Urothelium cell line (cell line): ENCODE data around the gene PHOX2B.

Source experiments
- DNase-seq: peaks from one replicate; pipeline ENCODE4 v3.0.0; 2011; ENCODE audit warnings: low spot score, mixed read lengths
- FAIRE-seq: peaks from 2 replicates; lab custom pipeline; 2011; peaks lifted over from hg19 to GRCh38; lab: Jason Lieb, UNC

Gene PHOX2B

DNA sequence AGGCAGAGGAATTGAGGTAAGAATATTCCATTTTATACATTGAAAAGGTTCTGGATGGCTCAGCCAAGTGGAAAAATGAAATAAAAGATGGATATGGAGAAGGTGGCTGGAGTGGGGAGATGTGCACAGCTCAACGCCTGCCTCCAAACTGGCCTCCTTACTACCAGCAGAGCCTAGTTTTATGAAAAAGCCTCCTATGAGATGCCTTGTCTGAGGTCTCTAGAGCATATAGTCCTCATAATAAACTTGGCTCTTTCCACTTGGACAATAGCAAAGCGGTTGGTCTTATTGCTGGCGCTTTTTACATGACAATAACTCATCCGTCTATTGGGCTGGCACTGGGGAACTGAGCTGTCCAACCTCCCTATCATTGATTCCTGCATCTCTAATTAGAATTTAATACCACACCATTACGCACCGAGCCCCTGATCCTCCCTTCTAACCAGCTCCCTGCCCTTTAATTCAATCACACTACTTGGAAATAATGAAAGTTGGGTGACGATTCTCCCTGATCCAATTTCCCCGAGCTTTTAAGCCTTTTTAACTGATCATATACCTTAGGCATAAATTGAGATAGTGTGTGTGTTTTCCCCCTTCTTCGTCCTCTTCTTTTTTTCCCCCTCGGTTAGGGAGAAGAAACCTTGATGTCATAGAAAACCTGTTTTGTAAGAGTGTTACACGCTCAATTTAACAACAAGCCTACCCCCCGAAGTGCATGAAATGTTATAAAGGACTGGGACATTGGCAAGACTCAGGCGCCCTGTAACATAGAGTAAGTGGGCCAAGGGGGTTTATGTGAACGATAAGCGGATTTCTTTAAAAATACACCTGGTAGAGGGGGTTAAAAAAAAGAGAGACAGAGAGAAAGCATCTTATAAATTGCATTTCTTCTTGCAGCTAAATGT, at the start of gene PHOX2B:
Gene PHOX2B, minus strand, starts transcription at position 155 of the 905 bp plus-strand sequence. Its CDS starts 115 bp downstream, at position 40.
- DNase-seq, result no peak
- no peak for FAIRE-seq

DNA sequence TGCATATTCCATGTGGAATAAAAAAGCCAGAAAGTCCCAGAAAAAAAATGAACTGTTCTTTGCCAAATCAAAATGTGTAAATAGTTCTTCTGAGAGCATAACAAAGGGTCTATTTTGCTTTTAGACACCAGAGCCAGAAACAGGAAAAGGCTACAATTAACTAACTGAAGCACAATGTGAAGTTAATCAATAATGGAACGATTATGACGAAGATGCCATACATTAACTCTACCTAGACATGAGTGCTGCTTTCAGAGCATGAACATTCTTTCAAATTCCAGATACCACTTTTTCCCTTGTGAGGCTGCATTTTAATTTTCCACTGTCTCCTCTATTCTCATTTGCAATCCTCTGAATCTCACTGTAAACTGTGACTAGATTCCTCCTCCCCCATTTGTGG, 48.7 kb upstream of the PHOX2B start:
- FAIRE-seq, result no peak
- no peak for DNase-seq

DNA sequence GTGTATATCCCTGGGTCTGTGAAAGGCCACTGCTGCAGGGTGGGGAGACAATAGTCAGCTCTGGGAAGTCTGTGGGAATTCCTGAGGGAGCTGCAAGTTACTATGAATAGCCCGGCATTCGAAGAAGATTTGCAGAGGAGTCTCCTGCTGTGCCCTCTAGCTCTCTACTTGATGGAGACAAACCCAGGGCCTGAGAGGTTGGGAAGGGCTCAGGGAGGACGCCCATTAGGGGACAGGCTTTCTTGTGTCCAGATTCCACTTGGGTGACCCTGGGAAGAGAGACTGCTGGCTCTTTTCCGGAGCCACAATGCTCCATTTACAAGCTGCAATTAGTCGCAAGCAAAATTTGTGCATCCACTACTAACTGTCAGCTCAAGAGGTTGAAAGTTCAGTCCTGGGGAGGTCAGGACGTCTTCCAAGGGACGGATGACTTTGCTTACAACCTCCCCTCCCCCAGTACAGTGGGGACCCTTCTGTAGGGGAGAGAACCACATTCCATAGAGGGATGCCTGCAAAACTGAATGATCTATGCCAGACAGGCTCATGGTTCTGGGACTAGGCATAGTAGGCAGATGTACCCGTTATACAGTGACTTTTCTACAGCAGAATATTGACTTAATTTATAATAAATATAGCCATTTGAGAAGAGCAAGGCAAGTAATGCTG, 48.2 kb upstream of the PHOX2B start:
- DNase-seq (no peak), FAIRE-seq (no peak)

DNA sequence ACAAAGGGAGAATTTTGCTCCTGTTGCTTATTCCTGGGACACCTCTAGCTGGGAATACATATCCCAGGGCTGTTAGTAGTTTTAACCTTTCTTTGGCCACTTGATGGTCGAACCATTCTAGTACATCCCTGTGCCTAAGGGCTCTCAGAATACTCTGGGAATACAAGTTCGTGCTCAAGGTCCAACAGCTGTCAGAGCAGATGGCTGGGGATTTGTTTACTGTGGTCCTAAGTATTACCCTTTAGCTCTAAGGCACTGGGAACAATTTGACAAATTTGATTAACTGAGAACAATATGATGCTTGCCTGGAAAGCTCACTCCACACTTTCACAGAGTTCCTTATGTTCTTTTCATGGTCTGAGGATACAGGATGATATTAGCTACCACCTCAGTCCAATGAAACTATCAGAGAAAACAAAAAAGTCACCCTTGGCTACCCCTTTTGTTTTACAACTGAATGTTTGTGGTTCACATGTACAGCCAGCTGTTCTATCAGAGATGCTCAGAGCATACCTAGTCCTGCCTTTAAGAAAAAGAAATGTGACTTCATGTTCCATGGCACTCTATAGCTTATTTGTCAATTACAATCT, 47.4 kb upstream of the PHOX2B start:
- FAIRE-seq, result peak; percentile 23
- DNase-seq, result no peak

DNA sequence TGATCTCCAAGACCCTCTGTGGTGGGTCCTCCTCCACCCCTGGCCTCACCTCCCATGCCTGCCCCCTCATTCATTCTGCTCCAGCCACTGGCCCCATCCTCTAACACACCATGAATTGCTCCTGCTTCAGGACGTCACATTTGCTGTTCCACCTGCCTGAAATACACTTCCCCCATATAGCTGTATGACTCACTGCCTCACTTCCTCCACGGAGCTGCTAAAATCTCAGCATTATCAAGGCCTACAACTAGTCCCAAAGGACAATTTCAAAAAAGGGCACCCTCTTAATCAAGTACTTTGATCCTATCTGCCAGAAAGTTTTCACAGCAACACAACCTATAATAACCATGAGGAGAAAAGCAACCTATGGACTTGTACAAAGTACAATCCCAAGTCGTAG, 43.6 kb upstream of the PHOX2B start:
- FAIRE-seq (no peak), DNase-seq (no peak)

DNA sequence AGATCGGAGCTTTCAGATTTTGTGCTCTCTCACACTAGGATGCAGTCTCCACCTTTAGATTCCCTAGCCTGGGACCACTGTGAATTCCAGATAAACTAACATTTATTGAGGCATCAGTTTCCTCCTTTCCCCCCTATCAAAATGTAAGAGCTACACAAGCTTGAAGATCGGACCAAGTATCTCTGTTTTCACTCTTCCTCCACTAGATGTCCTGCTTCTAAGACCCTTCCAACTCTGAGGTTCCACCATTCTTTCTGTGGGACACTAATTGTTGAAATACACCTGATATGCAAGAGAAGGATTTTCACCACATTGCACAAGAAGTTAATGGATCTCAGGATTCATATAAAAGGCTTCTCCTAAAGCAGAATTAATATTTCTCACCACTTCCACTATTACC, 43.0 kb upstream of the PHOX2B start:
- DNase-seq (no peak), FAIRE-seq (no peak)

DNA sequence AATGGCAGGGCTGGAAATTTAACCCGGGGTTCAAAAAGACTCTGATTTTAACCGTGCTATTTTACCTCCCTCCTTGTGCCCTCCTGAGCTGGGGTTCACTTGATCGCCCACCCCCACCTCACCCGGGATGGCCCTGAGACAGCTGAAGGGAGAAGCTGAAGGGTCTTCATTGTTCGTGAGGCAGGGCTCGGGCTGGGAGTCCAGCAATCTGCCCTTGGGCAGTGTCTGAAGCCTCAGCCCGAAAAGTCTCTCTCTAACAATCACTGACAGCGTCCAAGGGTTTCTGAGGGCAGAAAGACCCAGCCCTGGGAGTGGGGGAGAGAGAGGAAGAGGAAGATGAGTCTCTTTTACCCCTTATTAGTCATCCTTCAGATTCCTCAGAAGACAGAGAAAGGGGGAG, 39.4 kb upstream of the PHOX2B start:
- DNase-seq (no peak), FAIRE-seq (no peak)

DNA sequence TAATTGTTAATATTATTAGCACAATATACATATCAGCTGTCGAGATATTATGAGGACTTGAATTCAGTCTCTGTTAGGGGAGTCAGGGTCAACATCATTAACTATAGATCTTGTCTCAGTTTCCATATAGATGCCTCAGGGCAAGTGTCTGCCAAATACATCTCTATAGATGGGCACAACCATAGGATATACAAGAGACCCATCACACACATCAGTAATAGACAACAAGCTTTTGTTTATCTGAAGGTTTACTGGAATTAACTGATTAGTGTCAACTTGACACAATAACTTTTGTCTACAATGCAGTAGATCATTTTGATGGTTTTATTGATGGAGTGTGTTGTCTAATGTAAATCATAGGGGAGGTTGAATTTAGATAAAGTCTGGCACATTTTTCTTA, 37.1 kb upstream of the PHOX2B start:
- FAIRE-seq (no peak), DNase-seq (no peak)

DNA sequence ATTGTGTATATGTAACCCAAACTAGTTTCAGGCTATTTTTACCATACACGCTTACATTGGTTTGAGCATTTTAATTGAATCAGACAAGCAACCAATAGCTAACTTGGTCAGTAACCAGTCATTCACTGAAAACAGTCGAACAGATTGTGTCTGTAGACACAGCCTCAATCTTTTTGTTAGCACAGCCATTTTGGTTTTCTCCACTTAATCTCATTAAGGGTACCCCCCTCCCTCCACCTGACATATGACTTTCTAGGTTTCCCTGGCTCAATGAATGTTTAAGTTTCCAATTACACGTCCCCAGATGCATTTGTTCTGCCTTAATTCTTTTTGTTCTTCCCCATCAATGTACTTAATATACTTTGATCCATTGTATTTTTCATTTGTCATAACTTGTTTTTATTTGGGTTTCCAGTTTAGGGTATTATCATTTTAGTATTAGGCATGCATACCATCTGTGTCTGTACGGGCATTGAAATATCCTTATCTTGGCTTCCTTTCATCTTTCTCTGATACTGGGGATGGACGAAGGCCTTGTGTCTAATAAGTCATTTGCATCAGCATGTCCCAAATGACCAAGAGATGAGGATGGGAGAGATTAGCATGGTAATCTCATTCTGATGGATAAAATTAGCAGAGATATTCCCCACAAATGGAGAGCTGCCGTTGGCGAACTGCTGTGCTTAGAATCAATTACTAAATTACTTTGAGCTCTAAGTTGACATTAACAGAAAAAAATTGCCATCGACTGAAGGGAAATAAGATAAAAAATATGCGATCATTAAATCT, 35.9 kb upstream of the PHOX2B start:
- FAIRE-seq (no peak), DNase-seq (no peak)

DNA sequence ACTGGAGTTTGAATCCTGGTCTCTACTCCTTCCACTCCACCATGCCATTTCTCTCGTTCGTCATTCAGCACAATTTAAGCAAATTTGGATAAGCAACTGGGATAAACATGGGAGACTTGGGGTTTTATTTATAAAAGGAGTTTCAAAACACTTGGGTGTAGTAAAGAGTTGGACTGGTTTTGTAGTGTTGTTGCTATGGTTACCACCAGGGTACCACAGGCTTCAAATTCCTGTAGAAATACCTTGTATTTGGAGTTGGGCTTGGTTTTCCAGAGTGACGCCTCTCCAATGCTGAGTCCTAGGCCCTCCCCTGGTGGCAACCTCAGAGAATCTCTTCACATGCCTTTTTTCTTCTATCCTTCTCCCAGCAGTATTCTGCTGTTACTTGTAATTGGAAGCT, 27.9 kb upstream of the PHOX2B start:
- DNase-seq, result no peak
- no peak for FAIRE-seq

DNA sequence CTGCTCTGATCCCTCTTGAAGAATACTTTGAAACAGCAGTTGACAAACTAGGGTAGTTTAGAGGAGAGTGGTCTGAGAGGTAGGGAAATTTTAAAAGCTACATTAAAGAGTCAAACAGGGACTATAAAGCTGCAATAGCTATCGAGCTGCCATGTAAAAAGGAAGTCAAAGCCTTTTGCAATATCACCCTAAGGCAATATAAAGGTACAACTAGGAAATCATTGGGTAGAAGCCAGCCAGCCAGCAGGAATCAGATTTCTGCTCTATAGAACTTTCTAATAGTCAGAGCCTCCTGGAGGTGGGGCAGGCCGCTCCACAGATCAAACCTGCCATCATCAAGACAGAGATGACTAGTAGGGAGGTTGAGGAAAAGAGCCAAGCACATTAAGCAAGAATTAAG, 15.2 kb upstream of the PHOX2B start:
- DNase-seq (no peak), FAIRE-seq (no peak)

DNA sequence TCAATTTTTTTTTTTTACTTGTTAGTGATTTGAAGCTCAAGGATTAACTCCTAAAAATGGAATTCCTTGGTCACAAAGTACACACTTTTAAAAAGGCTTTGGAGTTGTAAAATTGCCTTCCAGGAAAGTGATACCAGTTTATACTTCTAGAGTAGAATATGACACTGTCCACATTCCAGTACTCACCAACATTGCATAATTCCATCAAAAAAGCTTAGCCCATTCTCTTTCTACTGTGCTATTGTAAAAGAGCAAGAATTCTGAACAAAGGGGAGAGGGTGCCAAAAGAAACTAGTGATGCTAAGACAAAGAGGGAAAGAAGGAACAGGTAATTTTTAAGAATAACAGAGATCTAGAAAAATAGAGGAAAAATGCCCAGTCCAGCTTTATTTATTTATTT, 10.4 kb upstream of the PHOX2B start:
- FAIRE-seq (no peak), DNase-seq (no peak)

DNA sequence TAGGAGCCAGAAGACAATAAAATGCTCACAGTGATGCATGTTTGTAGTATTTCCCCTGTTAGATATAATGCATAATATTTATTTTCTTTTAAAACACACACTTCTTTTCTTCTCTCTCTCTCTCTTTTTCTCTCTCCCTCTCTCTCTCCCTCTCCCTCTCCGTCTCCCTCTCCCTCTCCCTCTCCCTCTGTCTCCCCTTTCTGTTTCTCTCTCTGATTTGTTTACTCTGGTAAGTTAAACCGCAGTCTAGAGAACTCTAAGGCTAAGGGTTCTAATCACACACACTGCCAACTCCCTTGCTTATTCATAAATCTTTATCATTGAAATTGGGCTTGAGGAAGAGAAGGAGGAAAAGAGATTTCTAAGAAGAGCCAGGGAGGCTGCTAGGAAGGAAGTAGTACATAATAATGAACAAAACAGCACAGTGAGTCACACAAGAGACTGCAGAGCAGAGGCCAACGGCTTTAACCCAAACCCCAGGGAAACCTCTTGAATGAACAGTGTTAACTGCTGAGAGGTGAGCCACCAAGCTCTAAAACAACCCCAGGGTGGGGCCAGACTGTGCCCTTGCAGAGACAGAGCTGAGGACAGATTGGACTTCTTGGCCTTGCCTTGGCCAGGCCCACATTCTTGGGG, 9.1 kb upstream of the PHOX2B start:
- FAIRE-seq, result no peak
- DNase-seq, result peak; percentile 18

DNA sequence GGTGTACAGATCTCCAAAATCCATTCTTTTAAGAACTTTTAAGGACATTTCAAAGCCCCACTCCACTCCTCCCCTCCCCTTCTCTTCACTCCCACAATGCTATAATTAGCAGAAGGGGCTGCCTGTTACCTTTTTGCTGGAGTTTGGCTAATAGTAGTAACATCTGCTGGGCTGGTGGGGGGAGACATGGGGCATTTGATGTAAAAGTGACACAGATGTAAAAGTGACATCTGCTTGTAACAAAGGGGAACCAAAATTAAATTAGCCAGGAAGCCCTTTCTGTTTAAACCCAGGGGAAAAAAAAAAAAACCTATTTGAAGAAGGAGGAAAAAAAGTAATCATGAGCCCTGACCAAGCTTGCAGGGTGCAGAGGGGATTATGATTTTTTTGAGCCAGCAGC, 5.4 kb upstream of the PHOX2B start:
- no peak for FAIRE-seq
- DNase-seq, result no peak

DNA sequence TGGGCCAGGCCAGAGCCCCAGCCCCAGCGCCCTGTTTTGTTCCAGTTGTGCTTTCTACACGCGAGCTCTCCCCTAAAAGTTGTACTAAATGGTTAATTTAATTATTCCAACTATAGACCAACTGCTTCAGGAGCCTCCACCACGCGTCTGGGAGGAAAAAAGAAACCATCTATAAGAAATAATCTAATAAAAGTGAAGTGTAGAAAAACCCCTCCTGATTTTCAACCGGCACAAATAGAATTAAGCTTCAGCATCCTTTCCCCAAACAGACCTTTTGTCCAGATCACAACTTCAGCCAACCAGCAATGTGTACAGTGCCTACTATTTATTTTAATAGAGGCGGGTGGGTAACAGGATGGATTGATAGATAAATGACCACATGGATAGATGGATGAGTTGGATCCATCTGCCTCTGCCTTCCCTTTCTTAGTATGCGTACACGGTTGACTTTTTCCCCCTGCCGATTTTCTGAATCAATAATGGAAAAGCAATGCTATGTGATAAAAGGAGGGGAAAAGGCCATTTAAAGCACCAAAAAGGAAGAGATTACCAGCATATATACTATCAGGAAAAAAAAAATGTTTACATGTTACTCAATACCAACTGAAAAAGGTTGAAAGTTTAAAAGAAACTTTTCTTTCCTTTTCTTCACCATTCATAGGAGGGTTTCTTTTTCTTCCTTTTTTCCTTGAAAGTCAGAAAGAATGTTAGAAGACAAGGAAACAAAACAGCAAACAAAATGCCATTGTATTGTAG, 3.7 kb upstream of the PHOX2B start:
- DNase-seq (no peak), FAIRE-seq (no peak)

DNA sequence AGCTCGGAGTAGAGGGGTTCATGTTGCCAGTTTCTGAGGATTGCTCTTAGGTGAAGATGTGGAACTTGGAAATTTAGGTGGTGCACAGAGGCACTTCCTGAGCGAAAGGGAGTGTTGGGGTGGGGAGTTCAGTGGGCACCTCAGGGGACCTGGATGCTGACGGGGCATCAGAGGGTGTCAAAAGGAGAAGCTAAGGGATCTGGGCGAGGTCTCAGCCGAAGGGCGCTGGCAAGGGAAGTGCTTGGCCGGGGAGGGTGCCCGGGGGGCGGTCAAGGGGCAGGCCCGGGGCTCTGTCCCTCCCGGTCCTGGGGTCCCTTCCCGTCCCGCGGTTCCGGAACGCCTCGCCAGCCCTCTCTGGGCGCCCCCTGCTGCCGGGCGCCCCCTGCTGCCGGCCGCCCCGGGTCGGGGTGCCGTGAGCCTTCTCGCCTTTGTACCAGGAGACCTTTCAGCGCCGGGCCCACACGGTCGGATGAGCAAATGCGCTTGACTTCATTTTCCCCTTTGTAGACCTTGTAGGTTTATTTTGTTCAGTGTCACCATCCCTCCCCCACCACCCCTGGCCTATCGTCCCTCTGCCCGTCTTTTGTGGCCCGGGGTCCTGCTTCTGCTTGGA, 3.0 kb upstream of the PHOX2B start:
- no peak for DNase-seq
- FAIRE-seq, result no peak

DNA sequence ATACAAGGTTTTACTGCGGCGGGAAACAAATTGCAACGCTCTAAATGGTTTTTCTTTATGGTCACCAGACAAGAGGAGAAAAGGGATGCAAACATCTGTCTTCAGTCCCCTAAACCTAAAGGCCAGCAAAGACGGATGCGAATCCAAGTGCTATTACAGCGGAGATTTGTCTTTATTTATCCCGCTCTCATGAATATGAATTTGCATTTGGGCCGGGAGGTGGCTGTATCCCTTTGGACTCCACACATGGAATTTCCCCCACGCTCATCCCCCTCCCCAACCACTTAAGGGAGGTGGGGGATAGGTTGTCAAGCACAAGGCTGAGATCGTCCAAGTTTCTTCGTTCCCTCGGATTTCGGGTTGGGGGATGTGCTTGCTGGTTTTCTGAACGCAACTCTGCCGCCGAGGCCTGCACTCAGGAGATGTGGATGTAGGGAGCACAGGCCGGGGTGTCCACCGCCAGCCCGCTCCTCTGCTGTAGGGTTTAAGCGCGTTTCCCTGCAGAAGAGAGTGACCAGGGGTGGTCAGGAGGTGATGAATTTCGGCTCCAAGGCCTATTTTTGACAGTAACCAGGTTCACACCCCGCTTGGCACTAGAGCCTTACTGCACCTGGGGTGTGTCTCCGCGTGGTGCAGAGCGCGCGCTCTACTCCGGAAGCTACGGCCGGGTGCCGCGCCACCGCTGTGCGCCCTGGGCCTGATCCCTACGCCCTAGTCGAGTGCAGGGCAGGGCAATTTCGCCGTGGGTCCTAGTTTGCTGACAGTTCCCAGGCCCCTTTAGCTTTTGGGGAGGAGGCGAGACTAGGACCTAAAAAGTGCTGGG, 2.3 kb upstream of the PHOX2B start:
- DNase-seq (no peak), FAIRE-seq (no peak)

DNA sequence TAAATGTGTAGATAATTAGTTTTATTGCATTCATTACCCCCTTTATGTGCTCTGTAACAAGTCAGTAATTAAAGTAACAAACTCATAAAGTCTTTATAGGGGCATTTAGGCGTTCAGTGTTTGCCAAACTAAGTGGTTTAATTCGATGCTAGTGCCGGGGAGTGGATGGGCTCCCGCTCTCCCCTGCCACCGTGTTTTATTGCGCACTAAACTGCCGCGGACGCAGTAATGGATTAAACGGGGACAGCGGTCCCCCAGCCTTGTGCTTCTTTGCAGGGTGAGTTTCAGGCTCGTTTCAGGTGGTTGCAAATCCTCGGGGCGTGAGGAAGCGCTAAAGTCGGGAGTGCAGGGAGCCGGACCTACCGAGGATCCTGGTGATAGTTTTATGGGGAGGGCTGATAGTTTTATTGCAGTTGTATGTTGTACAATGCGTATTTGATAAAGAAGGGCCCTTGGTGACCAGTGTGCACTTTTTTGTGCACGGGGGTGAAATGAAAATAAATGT, 1.6 kb upstream of the PHOX2B start:
- FAIRE-seq (no peak), DNase-seq (no peak)
